T-helper 1 cell treated with Interleukin-12 subunit alpha and Interleukin-12 subunit beta and Interleukin-4 antibody, amounts not matched to agents 30 μg/mL and 1 μg/mL, for 36 hours (primary cell): ENCODE measurements around the gene SPSB3.
A peak's percentile ranks its signal among the peaks of the same experiment; 100 is the strongest.

ENCODE experiments used
- H3K27ac Mint-ChIP-seq: one replicate; pipeline ENCODE4 v1.8.0; 2021; ENCODE audit warnings: mild to moderate bottlenecking, mixed read lengths
- H3K27me3 Mint-ChIP-seq: one replicate; pipeline ENCODE4 v1.8.0; 2021; ENCODE audit warnings: low read depth, mixed read lengths
- H3K36me3 Mint-ChIP-seq: one replicate; pipeline ENCODE4 v1.8.0; 2021; ENCODE audit warnings: low read depth, mixed read lengths
- H3K4me1 Mint-ChIP-seq: one replicate; pipeline ENCODE4 v1.8.0; 2021; ENCODE audit warnings: low read depth, mixed read lengths
- H3K4me3 Mint-ChIP-seq: one replicate; pipeline ENCODE4 v1.8.0; 2021; ENCODE audit warnings: mild to moderate bottlenecking, moderate library complexity, mixed read lengths
- H3K9me3 Mint-ChIP-seq: one replicate; pipeline ENCODE4 v1.8.0; 2021; ENCODE audit warnings: mixed read lengths

SPSB3 gene

DNA sequence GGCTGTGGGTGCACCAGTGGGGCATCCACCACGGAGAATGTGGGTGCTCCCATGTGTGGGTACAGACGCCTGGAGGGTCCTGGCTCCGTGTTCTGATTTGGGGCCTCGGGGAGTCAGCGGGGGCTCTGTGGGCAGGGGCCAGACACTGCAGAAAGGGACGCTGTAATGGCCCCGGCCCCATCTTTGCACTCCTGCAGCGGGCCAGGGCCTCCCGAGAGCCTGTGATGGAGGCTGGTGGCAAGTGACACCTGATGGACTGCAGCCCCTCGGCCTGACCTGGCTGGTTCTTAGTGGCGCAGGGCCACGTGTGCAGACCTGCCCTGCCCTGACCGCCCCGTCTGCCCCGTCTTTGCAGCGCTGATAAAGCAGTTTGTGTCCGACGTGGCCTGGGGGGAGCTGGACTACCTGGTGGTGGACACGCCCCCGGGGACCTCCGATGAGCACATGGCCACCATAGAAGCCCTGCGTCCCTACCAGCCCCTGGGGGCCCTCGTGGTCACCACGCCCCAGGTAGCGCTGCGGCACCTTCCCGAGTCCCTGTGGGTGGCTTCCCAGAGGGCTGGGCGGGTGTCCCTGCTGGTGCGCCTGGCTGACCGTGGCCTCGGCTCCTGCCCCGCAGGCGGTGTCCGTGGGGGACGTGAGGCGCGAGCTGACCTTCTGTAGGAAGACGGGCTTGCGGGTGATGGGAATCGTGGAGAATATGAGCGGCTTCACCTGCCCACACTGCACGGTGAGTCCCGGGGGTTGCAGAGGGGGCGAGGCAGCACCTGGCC lies 5.1 kb upstream of the SPSB3 start:
- H3K36me3 Mint-ChIP-seq: peaks cover 7% of the 10 kb centered on the region
- no peak overlapping the region for H3K27ac Mint-ChIP-seq
- no peaks in the 10 kb centered on the region for H3K4me1 Mint-ChIP-seq
- H3K4me3 Mint-ChIP-seq: no peak overlapping the region
- H3K9me3 Mint-ChIP-seq: no peaks in the 10 kb centered on the region
- H3K27me3 Mint-ChIP-seq: no peaks in the 10 kb centered on the region

DNA sequence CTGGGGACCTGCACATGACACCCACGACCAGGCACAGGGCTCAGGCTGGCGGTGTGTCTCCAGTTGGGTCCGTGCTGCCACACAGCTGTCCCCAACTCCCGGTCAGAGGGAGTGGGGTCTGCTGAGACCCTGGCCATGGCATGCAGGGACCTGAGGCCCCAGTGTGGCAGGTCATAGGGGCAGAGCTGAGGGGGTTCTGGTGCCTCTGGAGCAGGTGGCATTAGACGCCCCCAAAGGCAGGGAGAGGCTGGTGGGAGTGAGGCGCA lies 4.6 kb upstream of the SPSB3 start:
- H3K4me3 Mint-ChIP-seq: no peak overlapping the region
- no peak overlapping the region for H3K27ac Mint-ChIP-seq
- H3K36me3 Mint-ChIP-seq: peaks cover 7% of the 10 kb centered on the region
- no peaks in the 10 kb centered on the region for H3K4me1 Mint-ChIP-seq
- H3K27me3 Mint-ChIP-seq: no peaks in the 10 kb centered on the region
- no peaks in the 10 kb centered on the region for H3K9me3 Mint-ChIP-seq

GRCh38 chr16:1786242-1787055 lies 4.1 kb upstream of the SPSB3 start:
- Mint-ChIP-seq H3K27ac (no peak overlapping the region), H3K9me3 (no peaks in the 10 kb centered on the region), H3K27me3 (no peaks in the 10 kb centered on the region), H3K36me3 (peaks cover 7% of the 10 kb centered on the region), H3K4me3 (no peak overlapping the region), H3K4me1 (peaks cover 1% of the 10 kb centered on the region)

- Mint-ChIP-seq H3K27me3 (no peaks in the 10 kb centered on the region), H3K4me1 (peaks cover 3% of the 10 kb centered on the region), H3K9me3 (no peaks in the 10 kb centered on the region), H3K4me3 (no peak overlapping the region), H3K27ac (no peak overlapping the region), H3K36me3 (peaks cover 7% of the 10 kb centered on the region)
These were observed 3.4 kb upstream of the SPSB3 start for GRCh38 chr16:1785846-1786170.

DNA sequence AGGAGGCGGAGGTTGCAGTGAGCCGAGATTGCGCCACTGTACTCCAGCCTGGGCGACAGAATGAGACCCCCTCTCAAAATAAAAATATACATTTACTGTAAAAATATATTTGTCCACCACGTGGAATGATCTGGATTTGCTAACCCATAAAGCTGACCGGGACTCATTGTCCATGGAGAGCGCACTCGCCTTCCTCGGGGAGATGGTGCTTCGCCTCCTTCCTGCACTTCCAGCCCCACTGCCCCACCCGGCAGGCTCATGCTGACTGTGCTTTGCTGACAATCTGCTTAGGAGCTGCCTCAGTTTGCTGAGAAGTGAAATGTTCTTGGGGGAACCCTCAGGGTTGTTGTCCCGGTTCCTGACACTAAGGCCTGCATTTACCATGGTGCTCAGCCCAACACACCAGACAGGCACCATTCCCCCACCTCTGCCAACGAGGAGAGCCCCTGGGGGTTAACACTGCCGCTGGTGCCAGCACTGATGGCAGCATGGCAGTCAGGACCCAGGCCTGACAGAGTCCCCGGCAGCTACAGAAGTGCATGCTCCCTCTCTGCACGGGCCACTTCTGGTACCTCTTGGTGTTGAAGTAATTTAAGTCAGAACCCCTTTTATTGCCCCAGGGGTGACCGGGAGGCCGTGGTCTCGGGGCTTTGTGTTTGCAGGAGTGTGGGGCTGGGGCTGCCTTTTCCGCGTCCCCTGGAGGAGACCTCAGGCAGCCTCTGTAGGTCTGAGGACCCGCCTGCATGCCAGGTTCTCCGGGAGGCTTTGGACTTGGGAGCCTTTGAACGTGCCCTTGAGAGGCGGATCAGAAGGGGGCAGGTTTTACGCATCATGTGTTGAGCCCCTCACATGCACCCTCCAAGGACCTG lies 2.8 kb upstream of the SPSB3 start:
- no peaks in the 10 kb centered on the region for H3K27me3 Mint-ChIP-seq
- peak overlapping the region; percentile 62 for H3K4me3 Mint-ChIP-seq
- no peak overlapping the region for H3K27ac Mint-ChIP-seq
- H3K36me3 Mint-ChIP-seq: peaks cover 7% of the 10 kb centered on the region
- no peaks in the 10 kb centered on the region for H3K9me3 Mint-ChIP-seq
- H3K4me1 Mint-ChIP-seq: peaks cover 3% of the 10 kb centered on the region

- H3K4me3 Mint-ChIP-seq: peak overlapping the region; percentile 85
- H3K4me1 Mint-ChIP-seq: peaks cover 3% of the 10 kb centered on the region
- peak overlapping the region; percentile 82 for H3K27ac Mint-ChIP-seq
- no peaks in the 10 kb centered on the region for H3K9me3 Mint-ChIP-seq
- no peaks in the 10 kb centered on the region for H3K27me3 Mint-ChIP-seq
- peaks cover 4% of the 10 kb centered on the region for H3K36me3 Mint-ChIP-seq
These were observed 488 bp downstream of the SPSB3 start for GRCh38 chr16:1781758-1782407.

GRCh38 chr16:1781254-1781653 lies 1.1 kb downstream of the SPSB3 start:
- Mint-ChIP-seq H3K36me3 (peaks cover 4% of the 10 kb centered on the region), H3K27me3 (no peaks in the 10 kb centered on the region), H3K9me3 (no peaks in the 10 kb centered on the region), H3K4me1 (peaks cover 3% of the 10 kb centered on the region), H3K27ac (peak overlapping the region; percentile 82), H3K4me3 (peak overlapping the region; percentile 85)

GRCh38 chr16:1780677-1781072 lies 1.7 kb downstream of the SPSB3 start:
- Mint-ChIP-seq H3K27me3 (no peaks in the 10 kb centered on the region), H3K4me1 (peaks cover 3% of the 10 kb centered on the region), H3K27ac (no peak overlapping the region), H3K9me3 (no peaks in the 10 kb centered on the region), H3K4me3 (peak overlapping the region; percentile 17), H3K36me3 (peaks cover 4% of the 10 kb centered on the region)

GRCh38 chr16:1779741-1780676 lies 2.4 kb downstream of the SPSB3 start:
- H3K36me3 Mint-ChIP-seq: peaks cover 4% of the 10 kb centered on the region
- H3K4me1 Mint-ChIP-seq: peaks cover 3% of the 10 kb centered on the region
- H3K27ac Mint-ChIP-seq: no peak overlapping the region
- no peaks in the 10 kb centered on the region for H3K27me3 Mint-ChIP-seq
- H3K9me3 Mint-ChIP-seq: no peaks in the 10 kb centered on the region
- peak overlapping the region; percentile 17 for H3K4me3 Mint-ChIP-seq

- Mint-ChIP-seq H3K4me1 (peaks cover 3% of the 10 kb centered on the region), H3K9me3 (no peaks in the 10 kb centered on the region), H3K27ac (no peak overlapping the region), H3K4me3 (no peak overlapping the region), H3K27me3 (no peaks in the 10 kb centered on the region), H3K36me3 (peaks cover 4% of the 10 kb centered on the region)
These were observed 3.1 kb downstream of the SPSB3 start for GRCh38 chr16:1779234-1779701.

DNA sequence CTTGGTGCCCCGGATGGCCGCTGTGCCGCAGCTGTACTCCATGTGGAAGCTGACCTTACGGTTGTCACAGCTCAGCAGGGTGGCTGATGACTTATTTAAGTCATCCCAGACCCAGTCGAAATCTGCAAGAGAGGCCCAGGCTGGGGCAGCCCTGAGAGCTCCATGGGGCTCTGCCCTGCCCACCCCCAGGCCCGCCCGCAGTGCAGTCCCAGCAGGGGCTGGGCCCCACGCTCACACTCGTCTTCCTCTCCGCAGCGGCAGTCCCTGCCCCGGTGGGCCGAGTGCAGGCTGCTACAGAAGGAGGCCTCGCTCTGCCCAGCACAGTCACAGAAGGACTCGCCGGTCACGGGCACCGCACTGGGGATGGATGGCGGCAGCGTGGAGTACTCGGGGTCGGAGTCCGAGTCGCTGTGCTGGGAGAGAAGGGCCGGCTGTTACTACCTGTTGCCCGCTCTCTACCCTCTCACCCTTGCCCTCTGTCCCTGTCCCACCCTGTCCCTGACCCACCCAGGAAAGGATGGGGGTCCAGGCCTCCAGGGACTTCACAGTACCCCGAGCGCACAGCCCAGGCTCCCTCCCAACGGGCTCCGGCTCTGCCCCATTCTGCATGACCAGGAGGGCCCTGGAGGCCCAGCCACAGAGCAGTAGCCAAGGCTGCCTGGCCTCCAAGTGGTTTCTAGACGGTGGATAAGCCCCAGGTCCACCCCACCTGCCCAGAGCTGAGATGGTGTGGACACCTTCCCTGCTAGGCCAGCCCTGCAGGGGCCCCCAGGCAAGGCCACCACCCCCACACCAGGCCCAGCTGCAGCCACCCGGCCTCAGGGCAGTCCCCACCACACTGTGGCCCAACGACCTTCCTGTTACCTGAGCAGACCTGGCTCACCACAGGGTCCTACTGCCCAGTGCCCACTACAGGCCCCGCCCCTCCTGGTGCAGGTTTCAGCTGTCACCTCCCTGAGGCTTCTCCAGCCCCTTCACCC lies 3.9 kb downstream of the SPSB3 start:
- Mint-ChIP-seq H3K36me3 (peaks cover 4% of the 10 kb centered on the region), H3K9me3 (no peaks in the 10 kb centered on the region), H3K4me1 (peaks cover 3% of the 10 kb centered on the region), H3K27ac (no peak overlapping the region), H3K27me3 (no peaks in the 10 kb centered on the region), H3K4me3 (no peak overlapping the region)

DNA sequence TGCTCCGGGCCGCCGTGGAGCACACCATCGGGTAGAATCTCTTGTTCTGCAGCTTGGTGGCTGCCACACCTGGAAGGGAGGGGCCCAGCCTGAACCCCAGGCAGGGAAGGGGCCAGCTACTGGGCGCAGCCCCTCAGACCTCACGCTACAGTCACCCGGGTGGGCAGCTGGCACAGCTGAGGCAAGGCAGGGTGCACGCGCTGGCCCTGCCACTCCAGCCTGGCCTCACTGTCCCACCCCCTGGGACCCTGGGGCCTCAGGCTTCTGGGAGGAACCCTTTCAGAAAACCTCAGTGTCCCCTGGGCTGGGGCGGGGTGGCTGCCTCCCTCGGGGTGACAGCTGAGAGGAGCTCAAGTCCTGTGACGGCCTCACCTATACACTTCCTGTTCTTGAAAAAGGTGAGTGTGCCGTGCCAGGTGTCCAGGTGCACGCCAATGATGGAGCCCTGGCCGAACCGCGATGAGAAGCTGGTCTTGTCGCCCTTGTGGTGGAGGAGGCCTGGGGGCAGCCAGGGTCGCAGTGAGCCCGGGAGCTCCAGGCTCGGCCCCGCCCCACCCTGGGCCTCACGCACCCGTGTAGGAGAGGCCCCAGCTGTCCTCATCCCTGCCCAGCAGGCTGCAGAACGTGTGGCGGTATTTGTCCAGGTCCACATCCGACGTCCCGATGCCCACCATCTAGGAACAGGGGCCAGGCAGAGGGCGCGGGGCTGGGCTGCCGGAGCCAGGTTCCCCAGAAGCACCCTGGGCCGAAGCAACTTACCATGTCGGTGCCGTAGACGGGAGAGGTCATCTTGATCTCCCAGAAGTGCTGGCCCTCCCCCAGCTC lies 4.8 kb downstream of the SPSB3 start:
- Mint-ChIP-seq H3K27me3 (no peaks in the 10 kb centered on the region), H3K9me3 (no peaks in the 10 kb centered on the region), H3K27ac (no peak overlapping the region), H3K4me1 (peaks cover 3% of the 10 kb centered on the region), H3K36me3 (peaks cover 1% of the 10 kb centered on the region), H3K4me3 (no peak overlapping the region)
